WTC11 (cell line): ENCODE measurements around the gene GFPT1. TPM values are rescaled to one million over a fixed set of nuclear protein-coding genes. Genes with fewer than 3 reads are reported as not detected.

Source experiments
- ATAC-seq: fragments of 200-7000 bp; cut with Tn5 transposase; 2 replicates; pipeline ENCODE4 v1.10.0; 2021; ENCODE audit warnings: mild to moderate bottlenecking, moderate library complexity
- CTCF ChIA-PET: fragments of 300-600 bp; sonication (Branson Sonifier 250); formaldehyde crosslinking; loops from one replicate; lab custom pipeline; 2021; ENCODE audit warnings: antibody characterized with exemption; lab: Charles Lee
- POLR2A ChIA-PET: fragments of 350-600 bp; sonication (Branson Sonifier 250); formaldehyde crosslinking; loops from one replicate; lab custom pipeline; 2021; ENCODE audit warnings: antibody characterized with exemption; lab: Charles Lee
- DNase-seq: peaks from one replicate; pipeline ENCODE4 v3.0.0; 2021; ENCODE audit warnings: low spot score
- H3K27ac Mint-ChIP-seq: 2 replicates; pipeline ENCODE4 v1.8.0; 2021; ENCODE audit warnings: mixed read lengths
- H3K27me3 Mint-ChIP-seq: 2 replicates; pipeline ENCODE4 v1.8.0; 2021; ENCODE audit warnings: low read depth, mild to moderate bottlenecking, moderate library complexity, mixed read lengths
- H3K36me3 Mint-ChIP-seq: 2 replicates; pipeline ENCODE4 v1.8.0; 2021; ENCODE audit warnings: mixed read lengths
- H3K4me1 Mint-ChIP-seq: 2 replicates; pipeline ENCODE4 v1.8.0; 2022; ENCODE audit warnings: mixed read lengths
- H3K4me3 Mint-ChIP-seq: 2 replicates; pipeline ENCODE4 v1.8.0; 2021; ENCODE audit warnings: mild to moderate bottlenecking, moderate library complexity, mixed read lengths
- H3K9me3 Mint-ChIP-seq: 2 replicates; pipeline ENCODE4 v1.8.0; 2021; ENCODE audit warnings: mixed read lengths
- EMX1 ChIP-seq: fragments of 250-450 bp; sonication (Bioruptor Pico); IDR thresholded peaks from 2 replicates; pipeline ENCODE4 v1.8.0; 2021; ENCODE audit warnings: mild to moderate bottlenecking
- ETV6 ChIP-seq: sonication (generic); formaldehyde crosslinking; IDR thresholded peaks from 2 replicates; pipeline ENCODE4 v1.8.1; 2022; ENCODE audit warnings: mild to moderate bottlenecking, missing genetic modification reagents
- FOXK1 ChIP-seq: sonication (generic); formaldehyde crosslinking; IDR thresholded peaks from 2 replicates; pipeline ENCODE4 v1.8.0; 2022; ENCODE audit warnings: mild to moderate bottlenecking, moderate library complexity, missing genetic modification reagents
- GRHL2 ChIP-seq: fragments of 250-450 bp; sonication (Bioruptor Pico); IDR thresholded peaks from 2 replicates; pipeline ENCODE4 v1.8.0; 2022; ENCODE audit warnings: mild to moderate bottlenecking, moderate library complexity; ENCODE audit not compliant: insufficient replicate concordance, severe bottlenecking
- IRF2 ChIP-seq: sonication (generic); formaldehyde crosslinking; IDR thresholded peaks from 2 replicates; pipeline ENCODE4 v1.8.0; 2022; ENCODE audit warnings: low read depth, missing genetic modification reagents, borderline replicate concordance
- MXD4 ChIP-seq: fragments of 250-450 bp; sonication (Bioruptor Pico); IDR thresholded peaks from 2 replicates; pipeline ENCODE4 v1.8.0; 2021; ENCODE audit warnings: mild to moderate bottlenecking, moderate library complexity, borderline replicate concordance
- NR1H2 ChIP-seq: sonication (generic); formaldehyde crosslinking; IDR thresholded peaks from 2 replicates; pipeline ENCODE4 v1.9.0; 2021; ENCODE audit warnings: mild to moderate bottlenecking, moderate library complexity, missing genetic modification reagents
- NR3C1 ChIP-seq: sonication (generic); formaldehyde crosslinking; conservative IDR thresholded peaks from 2 replicates; pipeline ENCODE4 v1.8.1; 2023; ENCODE audit warnings: low read depth, mild to moderate bottlenecking, missing genetic modification reagents
- PRRX2 ChIP-seq: fragments of 250-450 bp; sonication (Bioruptor Pico); IDR thresholded peaks from 2 replicates; pipeline ENCODE4 v1.8.0; 2021; ENCODE audit warnings: mild to moderate bottlenecking
- RELA ChIP-seq: sonication (generic); formaldehyde crosslinking; IDR thresholded peaks from 2 replicates; pipeline ENCODE4 v1.8.1; 2022; ENCODE audit warnings: missing genetic modification reagents, mild to moderate bottlenecking, borderline replicate concordance
- STAT6 ChIP-seq: sonication (generic); formaldehyde crosslinking; conservative IDR thresholded peaks from 2 replicates; pipeline ENCODE4 v1.8.1; 2023; ENCODE audit warnings: mild to moderate bottlenecking, low read depth, missing genetic modification reagents, moderate library complexity
- TEAD1 ChIP-seq: sonication (generic); formaldehyde crosslinking; IDR thresholded peaks from 2 replicates; pipeline ENCODE4 v1.8.0; 2022; ENCODE audit warnings: mild to moderate bottlenecking, missing genetic modification reagents
- TEAD4 ChIP-seq: sonication (generic); formaldehyde crosslinking; IDR thresholded peaks from 2 replicates; pipeline ENCODE4 v1.8.0; 2022; ENCODE audit warnings: mild to moderate bottlenecking, missing genetic modification reagents
- USF2 ChIP-seq: sonication (generic); formaldehyde crosslinking; IDR thresholded peaks from 2 replicates; pipeline ENCODE4 v1.8.1; 2023; ENCODE audit warnings: mild to moderate bottlenecking, missing genetic modification reagents, moderate library complexity
- ZBTB43 ChIP-seq: sonication (generic); formaldehyde crosslinking; IDR thresholded peaks from 2 replicates; pipeline ENCODE4 v1.8.1; 2023; ENCODE audit warnings: mild to moderate bottlenecking, missing genetic modification reagents
- ZNF219 ChIP-seq: sonication (generic); formaldehyde crosslinking; IDR thresholded peaks from 2 replicates; pipeline ENCODE4 v1.8.0; 2023; ENCODE audit warnings: missing genetic modification reagents, mild to moderate bottlenecking, borderline replicate concordance
- ZNF232 ChIP-seq: sonication (generic); formaldehyde crosslinking; IDR thresholded peaks from 2 replicates; pipeline ENCODE4 v1.8.0; 2022; ENCODE audit warnings: mild to moderate bottlenecking, missing genetic modification reagents
- ZNF317 ChIP-seq: sonication (generic); formaldehyde crosslinking; IDR thresholded peaks from 2 replicates; pipeline ENCODE4 v1.8.1; 2023; ENCODE audit warnings: low read depth, mild to moderate bottlenecking, moderate library complexity, missing genetic modification reagents, borderline replicate concordance
- total RNA-seq: library from RNA; stranded (reverse); gene quantifications from 3 replicates; pipeline ENCODE4 v1.2.3, GENCODE V29; 2021
- TF ChIP-seq, protein P1 (sequence below): sonication (generic); formaldehyde crosslinking; IDR thresholded peaks from 2 replicates; pipeline ENCODE4 v1.8.0; 2022; ENCODE audit warnings: mild to moderate bottlenecking, missing genetic modification reagents
- TF ChIP-seq, protein P2 (sequence below): sonication (generic); formaldehyde crosslinking; IDR thresholded peaks from 2 replicates; pipeline ENCODE4 v1.8.0; 2022; ENCODE audit warnings: missing genetic modification reagents

The GFPT1 gene
- total RNA-seq, 1 experiment from 2014 or later = 65.5 TPM

DNA sequence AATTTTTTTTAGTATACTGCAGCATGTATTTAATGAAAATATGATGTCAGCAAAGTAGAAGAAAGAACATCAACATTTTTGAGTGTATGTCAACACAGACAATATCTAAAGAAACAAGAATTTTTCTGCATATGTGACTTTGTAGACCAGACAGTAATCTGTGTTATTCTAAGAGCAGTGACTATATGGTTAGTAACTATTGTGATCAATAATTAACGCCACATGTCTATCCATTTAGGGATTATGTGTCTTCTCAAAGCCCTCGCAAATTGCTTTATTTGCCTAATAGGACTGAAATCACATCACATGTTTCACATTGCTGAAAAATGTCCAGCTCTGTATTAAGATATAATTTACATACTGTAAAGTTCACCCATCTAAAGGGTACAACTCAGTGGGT lies 107.8 kb downstream of the GFPT1 start (continued):
- TF ChIP-seq ZBTB43 (CRISPR knock-in tag) (no peak), STAT6 (CRISPR knock-in tag) (no peak), IRF2 (CRISPR knock-in tag) (no peak)
- TF ChIP-seq, all 79 proteins: peak for 0

- Mint-ChIP-seq H3K4me3 (no peak overlapping the region), H3K27ac (no peak overlapping the region), H3K36me3 (no peaks in the 10 kb centered on the region), H3K4me1 (no peaks in the 10 kb centered on the region), H3K27me3 (peaks cover 6% of the 10 kb centered on the region), H3K9me3 (peaks cover 3% of the 10 kb centered on the region; the same call in 1 of the 2 replicates)
- CTCF ChIA-PET = no interaction called here
- ATAC-seq (no peak), DNase-seq (no peak)
- TF ChIP-seq NR1H2 (CRISPR knock-in tag) (no peak), ZBTB43 (CRISPR knock-in tag) (no peak), NR3C1 (no peak), ZNF317 (CRISPR knock-in tag) (no peak), TEAD4 (CRISPR knock-in tag) (no peak), PRRX2 (no peak), EMX1 (CRISPR knock-in tag) (no peak), ZNF219 (CRISPR knock-in tag) (no peak), GRHL2 (no peak), ZNF232 (no peak), ETV6 (no peak), MXD4 (CRISPR knock-in tag) (no peak), TEAD1 (CRISPR knock-in tag) (no peak), RELA (CRISPR knock-in tag) (no peak), USF2 (CRISPR knock-in tag) (no peak), FOXK1 (no peak)
- TF ChIP-seq, protein P1, sequence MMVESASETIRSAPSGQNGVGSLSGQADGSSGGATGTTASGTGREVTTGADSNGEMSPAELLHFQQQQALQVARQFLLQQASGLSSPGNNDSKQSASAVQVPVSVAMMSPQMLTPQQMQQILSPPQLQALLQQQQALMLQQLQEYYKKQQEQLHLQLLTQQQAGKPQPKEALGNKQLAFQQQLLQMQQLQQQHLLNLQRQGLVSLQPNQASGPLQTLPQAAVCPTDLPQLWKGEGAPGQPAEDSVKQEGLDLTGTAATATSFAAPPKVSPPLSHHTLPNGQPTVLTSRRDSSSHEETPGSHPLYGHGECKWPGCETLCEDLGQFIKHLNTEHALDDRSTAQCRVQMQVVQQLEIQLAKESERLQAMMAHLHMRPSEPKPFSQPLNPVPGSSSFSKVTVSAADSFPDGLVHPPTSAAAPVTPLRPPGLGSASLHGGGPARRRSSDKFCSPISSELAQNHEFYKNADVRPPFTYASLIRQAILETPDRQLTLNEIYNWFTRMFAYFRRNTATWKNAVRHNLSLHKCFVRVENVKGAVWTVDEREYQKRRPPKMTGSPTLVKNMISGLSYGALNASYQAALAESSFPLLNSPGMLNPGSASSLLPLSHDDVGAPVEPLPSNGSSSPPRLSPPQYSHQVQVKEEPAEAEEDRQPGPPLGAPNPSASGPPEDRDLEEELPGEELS (CRISPR knock-in tag) = no peak
- TF ChIP-seq, protein P2, sequence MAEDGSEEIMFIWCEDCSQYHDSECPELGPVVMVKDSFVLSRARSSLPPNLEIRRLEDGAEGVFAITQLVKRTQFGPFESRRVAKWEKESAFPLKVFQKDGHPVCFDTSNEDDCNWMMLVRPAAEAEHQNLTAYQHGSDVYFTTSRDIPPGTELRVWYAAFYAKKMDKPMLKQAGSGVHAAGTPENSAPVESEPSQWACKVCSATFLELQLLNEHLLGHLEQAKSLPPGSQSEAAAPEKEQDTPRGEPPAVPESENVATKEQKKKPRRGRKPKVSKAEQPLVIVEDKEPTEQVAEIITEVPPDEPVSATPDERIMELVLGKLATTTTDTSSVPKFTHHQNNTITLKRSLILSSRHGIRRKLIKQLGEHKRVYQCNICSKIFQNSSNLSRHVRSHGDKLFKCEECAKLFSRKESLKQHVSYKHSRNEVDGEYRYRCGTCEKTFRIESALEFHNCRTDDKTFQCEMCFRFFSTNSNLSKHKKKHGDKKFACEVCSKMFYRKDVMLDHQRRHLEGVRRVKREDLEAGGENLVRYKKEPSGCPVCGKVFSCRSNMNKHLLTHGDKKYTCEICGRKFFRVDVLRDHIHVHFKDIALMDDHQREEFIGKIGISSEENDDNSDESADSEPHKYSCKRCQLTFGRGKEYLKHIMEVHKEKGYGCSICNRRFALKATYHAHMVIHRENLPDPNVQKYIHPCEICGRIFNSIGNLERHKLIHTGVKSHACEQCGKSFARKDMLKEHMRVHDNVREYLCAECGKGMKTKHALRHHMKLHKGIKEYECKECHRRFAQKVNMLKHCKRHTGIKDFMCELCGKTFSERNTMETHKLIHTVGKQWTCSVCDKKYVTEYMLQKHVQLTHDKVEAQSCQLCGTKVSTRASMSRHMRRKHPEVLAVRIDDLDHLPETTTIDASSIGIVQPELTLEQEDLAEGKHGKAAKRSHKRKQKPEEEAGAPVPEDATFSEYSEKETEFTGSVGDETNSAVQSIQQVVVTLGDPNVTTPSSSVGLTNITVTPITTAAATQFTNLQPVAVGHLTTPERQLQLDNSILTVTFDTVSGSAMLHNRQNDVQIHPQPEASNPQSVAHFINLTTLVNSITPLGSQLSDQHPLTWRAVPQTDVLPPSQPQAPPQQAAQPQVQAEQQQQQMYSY (CRISPR knock-in tag) = no peak
- POLR2A ChIA-PET = no interaction called here
Measured at GRCh38 chr2:69278366-69278765, 108.7 kb downstream of the GFPT1 start.
